Measurements from ENCODE around the gene CTDSP2.

GRCh38 chr12:57771236-57771872, 75.2 kb downstream of the CTDSP2 start:
- TF ChIP-seq, protein P1, sequence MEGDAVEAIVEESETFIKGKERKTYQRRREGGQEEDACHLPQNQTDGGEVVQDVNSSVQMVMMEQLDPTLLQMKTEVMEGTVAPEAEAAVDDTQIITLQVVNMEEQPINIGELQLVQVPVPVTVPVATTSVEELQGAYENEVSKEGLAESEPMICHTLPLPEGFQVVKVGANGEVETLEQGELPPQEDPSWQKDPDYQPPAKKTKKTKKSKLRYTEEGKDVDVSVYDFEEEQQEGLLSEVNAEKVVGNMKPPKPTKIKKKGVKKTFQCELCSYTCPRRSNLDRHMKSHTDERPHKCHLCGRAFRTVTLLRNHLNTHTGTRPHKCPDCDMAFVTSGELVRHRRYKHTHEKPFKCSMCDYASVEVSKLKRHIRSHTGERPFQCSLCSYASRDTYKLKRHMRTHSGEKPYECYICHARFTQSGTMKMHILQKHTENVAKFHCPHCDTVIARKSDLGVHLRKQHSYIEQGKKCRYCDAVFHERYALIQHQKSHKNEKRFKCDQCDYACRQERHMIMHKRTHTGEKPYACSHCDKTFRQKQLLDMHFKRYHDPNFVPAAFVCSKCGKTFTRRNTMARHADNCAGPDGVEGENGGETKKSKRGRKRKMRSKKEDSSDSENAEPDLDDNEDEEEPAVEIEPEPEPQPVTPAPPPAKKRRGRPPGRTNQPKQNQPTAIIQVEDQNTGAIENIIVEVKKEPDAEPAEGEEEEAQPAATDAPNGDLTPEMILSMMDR (IDR thresholded peaks at IDR 0.05) = no peak
- TF ChIP-seq ZFX (IDR thresholded peaks at IDR 0.05; ENCODE audit: borderline replicate concordance) = no peak

Measured in 22Rv1 (cell line).